OCI-LY1 (cell line): ENCODE measurements around the gene TERT.

ENCODE experiments used
- EZH2 ChIP-seq: fragments of 200-600 bp; sonication (generic), shearing (Covaris generic); IDR thresholded peaks from 2 replicates; pipeline ENCODE4 v1.8.0; 2017; ENCODE audit warnings: borderline replicate concordance, mixed run types, mild to moderate bottlenecking, antibody characterized with exemption, low read length, moderate library complexity, mixed read lengths
- TF ChIP-seq, protein P1 (sequence below): fragments of 200-600 bp; sonication (generic), shearing (Covaris generic); IDR thresholded peaks from 2 replicates; pipeline ENCODE4 v1.5.1; 2017; ENCODE audit warnings: mild to moderate bottlenecking, antibody characterized with exemption, low read length, moderate library complexity, mixed read lengths

DNA sequence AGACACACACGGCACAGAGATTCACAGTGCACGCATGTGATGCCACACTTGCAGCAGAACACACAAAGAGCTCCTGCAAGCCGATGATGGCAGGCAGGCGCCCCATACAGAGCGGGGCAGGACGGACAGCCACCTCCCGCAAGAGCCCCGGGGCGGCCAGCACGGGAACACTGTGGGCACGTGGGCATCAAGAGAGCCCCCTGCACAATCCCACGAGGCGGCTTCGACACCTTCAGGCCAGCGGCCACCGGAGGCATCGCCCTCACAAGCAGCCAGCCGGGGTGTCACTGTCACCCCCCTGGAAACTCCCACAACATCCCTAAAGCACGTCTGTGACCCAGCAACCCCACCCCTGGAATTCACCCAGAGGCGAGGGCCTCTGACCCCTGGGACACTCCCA is 17.9 kb downstream of the TERT start:
- TF ChIP-seq EZH2, result no peak
- TF ChIP-seq, protein P1, sequence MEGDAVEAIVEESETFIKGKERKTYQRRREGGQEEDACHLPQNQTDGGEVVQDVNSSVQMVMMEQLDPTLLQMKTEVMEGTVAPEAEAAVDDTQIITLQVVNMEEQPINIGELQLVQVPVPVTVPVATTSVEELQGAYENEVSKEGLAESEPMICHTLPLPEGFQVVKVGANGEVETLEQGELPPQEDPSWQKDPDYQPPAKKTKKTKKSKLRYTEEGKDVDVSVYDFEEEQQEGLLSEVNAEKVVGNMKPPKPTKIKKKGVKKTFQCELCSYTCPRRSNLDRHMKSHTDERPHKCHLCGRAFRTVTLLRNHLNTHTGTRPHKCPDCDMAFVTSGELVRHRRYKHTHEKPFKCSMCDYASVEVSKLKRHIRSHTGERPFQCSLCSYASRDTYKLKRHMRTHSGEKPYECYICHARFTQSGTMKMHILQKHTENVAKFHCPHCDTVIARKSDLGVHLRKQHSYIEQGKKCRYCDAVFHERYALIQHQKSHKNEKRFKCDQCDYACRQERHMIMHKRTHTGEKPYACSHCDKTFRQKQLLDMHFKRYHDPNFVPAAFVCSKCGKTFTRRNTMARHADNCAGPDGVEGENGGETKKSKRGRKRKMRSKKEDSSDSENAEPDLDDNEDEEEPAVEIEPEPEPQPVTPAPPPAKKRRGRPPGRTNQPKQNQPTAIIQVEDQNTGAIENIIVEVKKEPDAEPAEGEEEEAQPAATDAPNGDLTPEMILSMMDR, result no peak
